ENCODE results near the gene FRMPD4. TPM values are rescaled to one million over a fixed set of nuclear protein-coding genes. Genes with fewer than 3 reads are reported as not detected.

Gene FRMPD4
- total and polyA plus RNA-seq, 2 donors from 2014 or later, result not detected

GRCh38 chrX:12412561-12412960, 274.3 kb downstream of the FRMPD4 start:
- Histone ChIP-seq H3K4me3 (ENCODE audit: low read length in 3 of 3) (no peak overlapping the region), H3K27ac (ENCODE audit: low read depth in 2 of 2, low read length in 2 of 2) (no peak overlapping the region), H3K4me1 (ENCODE audit: control insufficient read depth in 2 of 3, insufficient read depth in 2 of 3, low read depth in 1 of 3, low read length in 3 of 3) (no peaks in the 10 kb centered on the region), H3K36me3 (ENCODE audit: control insufficient read depth in 2 of 3, insufficient read depth in 3 of 3, low read length in 3 of 3) (no peaks in the 10 kb centered on the region), H3K27me3 (ENCODE audit: control insufficient read depth, insufficient read depth, low read length) (no peaks in the 10 kb centered on the region), H3K9ac (ENCODE audit: low read length in 3 of 3) (no peak overlapping the region), H3K9me3 (ENCODE audit: control insufficient read depth in 2 of 3, insufficient read depth in 1 of 3, low read length in 3 of 3) (no peaks in the 10 kb centered on the region)
- DNase-seq (no peak), FAIRE-seq (no peak)
- intact Hi-C loops (cut with DNase I), result no loop called here
- TF ChIP-seq CTCF (IDR thresholded peaks at IDR 0.05; ENCODE audit: borderline replicate concordance, extremely low read depth, insufficient read depth), result no peak

- Histone ChIP-seq H3K27me3 (ENCODE audit: control insufficient read depth, insufficient read depth, low read length) (peaks cover 2% of the 10 kb centered on the region), H3K27ac (ENCODE audit: low read depth in 2 of 2, low read length in 2 of 2) (no peak overlapping the region), H3K9me3 (ENCODE audit: control insufficient read depth in 2 of 3, insufficient read depth in 1 of 3, low read length in 3 of 3) (no peaks in the 10 kb centered on the region), H3K9ac (ENCODE audit: low read length in 3 of 3) (no peak overlapping the region), H3K4me1 (ENCODE audit: control insufficient read depth in 2 of 3, insufficient read depth in 2 of 3, low read depth in 1 of 3, low read length in 3 of 3) (no peaks in the 10 kb centered on the region), H3K36me3 (ENCODE audit: control insufficient read depth in 2 of 3, insufficient read depth in 3 of 3, low read length in 3 of 3) (no peaks in the 10 kb centered on the region), H3K4me3 (ENCODE audit: low read length in 3 of 3) (no peak overlapping the region)
- DNase-seq (no peak), FAIRE-seq (no peak)
- intact Hi-C loops (cut with DNase I), result no loop called here
- TF ChIP-seq CTCF (IDR thresholded peaks at IDR 0.05; ENCODE audit: borderline replicate concordance, extremely low read depth, insufficient read depth), result no peak
Measured at GRCh38 chrX:12419591-12419990, 281.3 kb downstream of the FRMPD4 start.

DNA sequence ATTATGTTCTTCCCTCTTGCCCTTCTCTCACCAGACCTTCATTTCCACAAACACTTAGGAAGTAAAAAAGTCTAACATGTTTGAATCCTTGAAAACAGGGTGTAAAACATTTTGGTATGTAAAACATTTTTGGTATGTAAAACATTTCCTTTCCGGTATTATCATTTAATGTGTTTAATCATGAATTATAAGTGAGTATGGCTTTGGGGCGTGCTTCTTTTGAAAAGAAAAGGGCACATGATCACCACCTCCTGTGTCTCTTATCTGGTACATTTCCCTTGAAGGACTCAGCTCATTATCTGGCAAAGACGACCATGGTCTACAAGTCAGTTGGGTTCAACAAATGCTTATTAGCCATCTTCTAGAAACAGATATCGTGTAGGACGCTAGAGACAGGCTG, 283.6 kb downstream of the FRMPD4 start:
- Histone ChIP-seq H3K4me1 (ENCODE audit: control insufficient read depth in 2 of 3, insufficient read depth in 2 of 3, low read depth in 1 of 3, low read length in 3 of 3) (no peaks in the 10 kb centered on the region), H3K27me3 (ENCODE audit: control insufficient read depth, insufficient read depth, low read length) (peaks cover 2% of the 10 kb centered on the region), H3K36me3 (ENCODE audit: control insufficient read depth in 2 of 3, insufficient read depth in 3 of 3, low read length in 3 of 3) (no peaks in the 10 kb centered on the region), H3K4me3 (ENCODE audit: low read length in 3 of 3) (no peak overlapping the region), H3K27ac (ENCODE audit: low read depth in 2 of 2, low read length in 2 of 2) (no peak overlapping the region), H3K9ac (ENCODE audit: low read length in 3 of 3) (no peak overlapping the region), H3K9me3 (ENCODE audit: control insufficient read depth in 2 of 3, insufficient read depth in 1 of 3, low read length in 3 of 3) (no peaks in the 10 kb centered on the region)
- intact Hi-C loops (cut with DNase I), result no loop called here
- no peak for TF ChIP-seq CTCF (IDR thresholded peaks at IDR 0.05; ENCODE audit: borderline replicate concordance, extremely low read depth, insufficient read depth)
- DNase-seq (no peak), FAIRE-seq (no peak)

GRCh38 chrX:12423346-12423745, 285.1 kb downstream of the FRMPD4 start:
- Histone ChIP-seq H3K4me3 (ENCODE audit: low read length in 3 of 3) (no peak overlapping the region), H3K9me3 (ENCODE audit: control insufficient read depth in 2 of 3, insufficient read depth in 1 of 3, low read length in 3 of 3) (no peaks in the 10 kb centered on the region), H3K4me1 (ENCODE audit: control insufficient read depth in 2 of 3, insufficient read depth in 2 of 3, low read depth in 1 of 3, low read length in 3 of 3) (no peaks in the 10 kb centered on the region), H3K27me3 (ENCODE audit: control insufficient read depth, insufficient read depth, low read length) (peaks cover 2% of the 10 kb centered on the region), H3K9ac (ENCODE audit: low read length in 3 of 3) (no peak overlapping the region), H3K36me3 (ENCODE audit: control insufficient read depth in 2 of 3, insufficient read depth in 3 of 3, low read length in 3 of 3) (no peaks in the 10 kb centered on the region), H3K27ac (ENCODE audit: low read depth in 2 of 2, low read length in 2 of 2) (no peak overlapping the region)
- FAIRE-seq (no peak), DNase-seq (no peak)
- intact Hi-C loops (cut with DNase I), result no loop called here
- no peak for TF ChIP-seq CTCF (IDR thresholded peaks at IDR 0.05; ENCODE audit: borderline replicate concordance, extremely low read depth, insufficient read depth)
